Measurements from ENCODE around the gene IGFBP5. TPM values are rescaled to one million over a fixed set of nuclear protein-coding genes. Genes with fewer than 3 reads are reported as not detected.

IGFBP5 gene
- total RNA-seq, 2 donors from 2014 or later = 169 to 554 TPM

GRCh38 chr2:216664593-216665034 is 30.7 kb downstream of the IGFBP5 start:
- Histone ChIP-seq H3K4me3 (no peak overlapping the region), H3K27me3 (no peaks in the 10 kb centered on the region), H3K4me1 (peaks cover 0 to 20% of the 10 kb centered on the region in 2 donors), H3K36me3 (peaks cover 5% of the 10 kb centered on the region), H3K9me3 (no peaks in the 10 kb centered on the region), H3K27ac (no peak overlapping the region)
- TF ChIP-seq CTCF (IDR thresholded peaks at IDR 0.05) = no peak
- DNase-seq (ENCODE audit: low spot score) = no peak

- no peak overlapping the region for H3K27ac ChIP-seq
- H3K9me3 ChIP-seq = no peaks in the 10 kb centered on the region
- H3K36me3 ChIP-seq = peaks cover 5% of the 10 kb centered on the region
- no peak overlapping the region for H3K4me3 ChIP-seq
- TF ChIP-seq CTCF (IDR thresholded peaks at IDR 0.05) = no peak
- H3K4me1 ChIP-seq = peaks cover 0 to 20% of the 10 kb centered on the region in 2 donors
- no peaks in the 10 kb centered on the region for H3K27me3 ChIP-seq
- DNase-seq (ENCODE audit: low spot score) = no peak
Measured at GRCh38 chr2:216663846-216664245, 31.5 kb downstream of the IGFBP5 start.

GRCh38 chr2:216663106-216663505 is 32.2 kb downstream of the IGFBP5 start:
- Histone ChIP-seq H3K27me3 (no peaks in the 10 kb centered on the region), H3K36me3 (peaks cover 5% of the 10 kb centered on the region), H3K9me3 (no peaks in the 10 kb centered on the region), H3K4me3 (no peak overlapping the region), H3K4me1 (peaks cover 0 to 20% of the 10 kb centered on the region in 2 donors), H3K27ac (no peak overlapping the region)
- TF ChIP-seq CTCF (IDR thresholded peaks at IDR 0.05) = no peak
- no peak for DNase-seq (ENCODE audit: low spot score)

- Histone ChIP-seq H3K36me3 (peaks cover 5% of the 10 kb centered on the region), H3K27me3 (no peaks in the 10 kb centered on the region), H3K4me1 (peaks cover 0 to 20% of the 10 kb centered on the region in 2 donors), H3K9me3 (no peaks in the 10 kb centered on the region), H3K27ac (no peak overlapping the region), H3K4me3 (no peak overlapping the region)
- peak in 1 of 2 donors; percentile 44 for TF ChIP-seq CTCF (IDR thresholded peaks at IDR 0.05)
- no peak for DNase-seq (ENCODE audit: low spot score)
Measured at GRCh38 chr2:216661639-216662375, 33.5 kb downstream of the IGFBP5 start.

- peaks cover 5% of the 10 kb centered on the region for H3K36me3 ChIP-seq
- no peak overlapping the region for H3K27ac ChIP-seq
- H3K4me1 ChIP-seq = peaks cover 0 to 16% of the 10 kb centered on the region in 2 donors
- no peaks in the 10 kb centered on the region for H3K27me3 ChIP-seq
- no peak for TF ChIP-seq CTCF (IDR thresholded peaks at IDR 0.05)
- no peak for DNase-seq (ENCODE audit: low spot score)
- no peaks in the 10 kb centered on the region for H3K9me3 ChIP-seq
- H3K4me3 ChIP-seq = no peak overlapping the region
Measured at GRCh38 chr2:216661051-216661450, 34.3 kb downstream of the IGFBP5 start.

- Histone ChIP-seq H3K27me3 (no peaks in the 10 kb centered on the region), H3K4me1 (peaks cover 0 to 11% of the 10 kb centered on the region in 2 donors), H3K4me3 (no peak overlapping the region), H3K36me3 (peaks cover 5% of the 10 kb centered on the region), H3K27ac (no peak overlapping the region), H3K9me3 (no peaks in the 10 kb centered on the region)
- no peak for TF ChIP-seq CTCF (IDR thresholded peaks at IDR 0.05)
- no peak for DNase-seq (ENCODE audit: low spot score)
Measured at GRCh38 chr2:216660496-216660895, 34.9 kb downstream of the IGFBP5 start.
